Fibroblast of villous mesenchyme (primary cell): ENCODE results near the gene COL27A1. TPM values are rescaled to one million over a fixed set of nuclear protein-coding genes. Genes with fewer than 3 reads are reported as not detected.

Source experiments
- DNase-seq: peaks from one replicate; pipeline ENCODE4 v3.0.0-alpha.2; 2010; ENCODE audit warnings: low read depth
- H3K4me3 ChIP-seq: 2 replicates; pipeline ENCODE4 v1.5.1; 2011; ENCODE audit warnings: low read depth, mild to moderate bottlenecking, low read length
- CTCF ChIP-seq: IDR thresholded peaks from 2 replicates; pipeline ENCODE4 v1.5.1; 2012; ENCODE audit warnings: low read depth, mild to moderate bottlenecking, low read length; ENCODE audit not compliant: insufficient read depth
- total RNA-seq: library from RNA; depleted of rRNA; stranded (reverse); fragments of >200 nt; gene quantifications from 2 replicates; pipeline ENCODE4 v1.2.3, GENCODE V29; 2012

The COL27A1 gene
- total RNA-seq, 1 donor, result 23.3 TPM

DNA sequence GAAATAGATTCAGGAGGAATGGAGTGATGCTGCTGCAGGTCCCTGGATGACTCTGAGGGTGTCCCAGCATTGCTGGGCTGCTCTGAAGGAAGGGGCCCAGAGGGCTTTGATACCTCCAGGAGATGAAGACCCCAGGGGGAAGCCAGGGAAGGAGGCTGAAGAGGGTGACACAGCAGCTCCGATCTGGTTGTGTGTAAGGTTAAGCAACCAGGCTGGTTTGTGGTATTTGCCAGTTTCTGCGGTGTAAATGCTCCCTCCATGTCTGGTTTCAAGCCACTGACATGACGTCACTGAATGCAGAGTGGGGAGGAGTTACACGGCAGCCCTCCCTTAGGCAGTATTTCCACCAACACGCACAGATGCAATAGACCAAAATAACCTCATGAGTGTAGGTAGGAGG is 127.6 kb downstream of the COL27A1 start:
- no peak for TF ChIP-seq CTCF
- H3K4me3 ChIP-seq, result no peak overlapping the region
- peak; percentile 95 for DNase-seq

GRCh38 chr9:114283551-114284111 is 128.3 kb downstream of the COL27A1 start:
- no peak for DNase-seq
- no peak for TF ChIP-seq CTCF
- H3K4me3 ChIP-seq, result no peak overlapping the region

- DNase-seq, result no peak
- no peak overlapping the region for H3K4me3 ChIP-seq
- TF ChIP-seq CTCF, result no peak
Measured at GRCh38 chr9:114284316-114285060, 129.2 kb downstream of the COL27A1 start.

GRCh38 chr9:114285166-114285867 is 130.0 kb downstream of the COL27A1 start:
- H3K4me3 ChIP-seq, result no peak overlapping the region
- peak; percentile 94 for DNase-seq
- TF ChIP-seq CTCF, result peak; percentile 28

DNA sequence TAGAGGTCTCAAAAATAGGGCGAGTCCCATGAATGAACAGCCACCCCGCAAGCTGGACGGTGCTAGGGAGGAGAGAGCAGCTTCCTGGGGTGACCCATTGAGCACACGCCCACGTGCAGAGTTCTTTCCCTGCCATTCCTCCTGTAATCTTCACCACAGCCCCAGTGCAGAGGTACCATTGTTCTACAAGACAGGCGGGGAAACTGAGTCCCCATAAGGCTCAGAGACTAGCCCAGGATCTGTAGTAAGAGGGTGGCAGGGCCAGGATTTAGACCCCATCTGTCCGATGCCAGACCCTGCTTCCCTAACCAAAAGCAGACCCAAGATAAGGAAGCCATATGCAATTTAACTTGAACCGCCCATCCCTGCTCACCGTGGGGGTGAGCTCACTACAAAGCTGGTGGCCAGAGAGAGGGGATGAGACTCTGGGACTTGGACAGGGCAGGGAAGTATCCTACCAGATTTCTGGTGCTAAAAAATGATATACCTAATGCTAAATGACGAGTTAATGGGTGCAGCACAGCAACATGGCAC is 130.9 kb downstream of the COL27A1 start:
- no peak overlapping the region for H3K4me3 ChIP-seq
- TF ChIP-seq CTCF, result no peak
- DNase-seq, result no peak

DNA sequence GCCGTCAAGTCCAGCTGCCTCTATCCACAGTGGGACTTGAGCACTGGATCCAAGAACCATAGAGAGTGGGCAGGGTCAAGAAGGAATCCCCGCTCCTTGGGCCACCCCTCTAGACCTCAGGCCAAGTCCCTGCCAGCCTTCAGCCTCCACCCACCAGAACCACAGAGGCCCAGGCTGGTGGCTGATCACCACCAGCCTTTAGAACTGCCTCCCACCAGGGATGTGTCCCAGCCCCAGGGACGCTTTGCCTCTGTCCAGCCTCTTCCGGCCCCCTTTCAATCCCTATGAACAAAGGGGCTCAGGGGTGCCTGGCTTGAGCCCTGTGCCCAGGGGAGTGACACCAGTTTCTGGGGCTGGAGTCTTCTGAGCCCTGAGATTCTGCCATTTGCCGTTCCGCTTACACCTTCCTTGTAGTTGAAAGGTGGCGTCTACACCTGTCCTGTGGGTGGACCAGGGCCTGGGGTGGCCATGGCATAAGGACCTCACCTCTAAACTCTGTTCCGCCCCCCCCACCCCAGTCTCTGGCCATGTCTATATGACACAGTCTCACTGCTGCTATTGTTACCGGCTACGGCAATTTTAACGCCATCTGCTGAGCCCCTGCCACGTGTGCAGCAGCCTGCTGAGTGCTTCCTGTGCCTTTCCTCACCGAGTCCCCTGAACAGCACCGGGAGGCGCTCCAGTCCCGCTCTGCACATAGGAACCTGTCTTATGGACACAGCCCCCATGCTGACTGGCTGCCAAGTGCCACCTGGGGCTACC is 131.8 kb downstream of the COL27A1 start:
- DNase-seq, result no peak
- no peak overlapping the region for H3K4me3 ChIP-seq
- TF ChIP-seq CTCF, result no peak
